Esophagus squamous epithelium (tissue), 4 donors: ENCODE measurements around the gene MED29.

Experiments used
- POLR2A ChIP-seq, 4 donors: fragments of 450-650 bp; IDR thresholded peaks; one replicate each; pipeline ENCODE4 v1.6.1; 2017; ENCODE audit warnings: antibody characterized with exemption in 4 of 4, mild to moderate bottlenecking in 4 of 4, moderate library complexity in 3 of 4
- TF ChIP-seq, protein P1 (sequence below), 6 experiments: fragments of 450-650 bp in 4 of 6; fragments of 200-600 bp in 2 of 6; sonication (generic) in 2 of 6; IDR thresholded peaks; one replicate each; pipeline ENCODE4 v1.5.1; 2016 to 2019; ENCODE audit warnings: antibody characterized with exemption in 6 of 6, mild to moderate bottlenecking in 4 of 6, moderate library complexity in 4 of 6

DNA sequence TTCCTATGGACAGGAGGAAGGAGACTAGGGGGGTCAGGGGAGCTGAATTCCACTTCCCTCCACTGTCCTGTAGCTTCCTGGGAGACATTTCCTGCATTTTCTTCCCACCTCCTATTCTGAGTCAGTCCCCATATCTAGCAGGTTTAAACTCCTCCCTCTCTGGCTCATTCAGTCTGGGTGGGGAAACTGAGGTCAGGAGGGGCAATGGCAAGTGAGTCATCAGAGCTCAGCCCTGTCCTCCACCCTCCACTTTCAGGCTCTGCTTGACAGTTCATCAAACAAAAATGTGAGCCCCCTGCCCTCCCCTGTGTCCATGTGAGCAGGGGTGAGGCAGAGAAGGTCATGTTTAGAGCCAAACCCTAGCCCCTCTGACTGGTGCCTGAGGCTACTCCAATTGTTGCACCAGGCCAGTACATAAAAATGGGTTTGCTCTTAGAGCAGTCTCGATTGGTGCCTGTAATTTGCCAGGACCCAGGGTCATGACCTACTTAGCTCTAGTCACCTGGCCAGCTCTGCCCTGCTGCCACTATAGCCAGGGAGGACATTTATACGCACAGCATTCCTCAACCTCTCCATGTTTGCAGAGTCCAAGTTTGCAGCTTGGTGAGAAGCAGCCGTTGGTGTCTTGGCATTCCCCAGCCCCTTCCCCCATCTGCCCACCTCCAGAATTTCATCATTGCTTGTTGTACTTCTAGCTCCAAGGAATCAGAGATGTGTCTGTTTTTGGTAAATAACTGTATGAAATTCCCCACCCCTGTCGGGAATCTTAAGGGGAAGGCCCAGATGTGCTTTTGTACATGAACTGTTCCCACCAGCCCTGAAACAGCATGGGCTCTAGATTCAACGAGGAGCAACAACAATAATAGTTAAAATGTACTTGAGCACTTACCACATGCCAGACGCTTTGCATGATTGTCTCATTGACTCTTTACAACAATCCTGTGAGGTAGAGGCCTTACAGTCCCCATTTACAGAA, 28.2 kb upstream of the MED29 start:
- TF ChIP-seq, protein P1, sequence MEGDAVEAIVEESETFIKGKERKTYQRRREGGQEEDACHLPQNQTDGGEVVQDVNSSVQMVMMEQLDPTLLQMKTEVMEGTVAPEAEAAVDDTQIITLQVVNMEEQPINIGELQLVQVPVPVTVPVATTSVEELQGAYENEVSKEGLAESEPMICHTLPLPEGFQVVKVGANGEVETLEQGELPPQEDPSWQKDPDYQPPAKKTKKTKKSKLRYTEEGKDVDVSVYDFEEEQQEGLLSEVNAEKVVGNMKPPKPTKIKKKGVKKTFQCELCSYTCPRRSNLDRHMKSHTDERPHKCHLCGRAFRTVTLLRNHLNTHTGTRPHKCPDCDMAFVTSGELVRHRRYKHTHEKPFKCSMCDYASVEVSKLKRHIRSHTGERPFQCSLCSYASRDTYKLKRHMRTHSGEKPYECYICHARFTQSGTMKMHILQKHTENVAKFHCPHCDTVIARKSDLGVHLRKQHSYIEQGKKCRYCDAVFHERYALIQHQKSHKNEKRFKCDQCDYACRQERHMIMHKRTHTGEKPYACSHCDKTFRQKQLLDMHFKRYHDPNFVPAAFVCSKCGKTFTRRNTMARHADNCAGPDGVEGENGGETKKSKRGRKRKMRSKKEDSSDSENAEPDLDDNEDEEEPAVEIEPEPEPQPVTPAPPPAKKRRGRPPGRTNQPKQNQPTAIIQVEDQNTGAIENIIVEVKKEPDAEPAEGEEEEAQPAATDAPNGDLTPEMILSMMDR (IDR thresholded peaks at IDR 0.05) = no peak
- TF ChIP-seq POLR2A (IDR thresholded peaks at IDR 0.05) = no peak
